NK-92 (cell line): ENCODE data around the gene GMEB2.
"Not testable (repeated sequence)": the region's sequence is repeated elsewhere in the genome, so short reads cannot be mapped to it uniquely, and the experiment has no call there.

Experiments used
- DNase-seq: peaks from one replicate; lab custom pipeline; 2025; ENCODE audit not compliant: unreplicated experiment; lab: John Stamatoyannopoulos, UW

The GMEB2 gene

GRCh38 chr20:63617092-63617875 is 9.6 kb downstream of the GMEB2 start:
- no peak for DNase-seq

GRCh38 chr20:63613863-63614594 is 12.9 kb downstream of the GMEB2 start:
- not testable (repeated sequence) for DNase-seq

GRCh38 chr20:63612276-63612931 is 14.5 kb downstream of the GMEB2 start:
- DNase-seq: no peak

DNA sequence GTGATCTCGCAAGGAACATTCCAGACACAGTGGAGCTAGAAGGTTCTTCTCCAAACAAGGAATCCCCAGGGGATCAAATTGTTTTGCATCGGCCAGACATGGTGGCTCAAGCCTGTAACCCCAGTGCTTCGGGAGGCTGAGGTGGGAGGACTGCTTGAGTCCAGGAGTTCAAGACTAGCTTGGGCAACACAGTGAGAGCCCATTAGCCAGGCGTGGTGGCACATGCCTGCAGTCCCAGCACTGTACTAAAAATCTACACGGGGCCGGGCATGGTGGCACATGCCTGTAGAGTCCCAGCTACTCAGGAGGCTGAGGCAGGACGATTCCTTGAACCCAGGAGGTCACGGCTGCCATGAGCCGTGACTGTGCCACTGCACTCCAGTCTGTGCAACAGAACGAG is 15.3 kb downstream of the GMEB2 start:
- DNase-seq: no peak

DNA sequence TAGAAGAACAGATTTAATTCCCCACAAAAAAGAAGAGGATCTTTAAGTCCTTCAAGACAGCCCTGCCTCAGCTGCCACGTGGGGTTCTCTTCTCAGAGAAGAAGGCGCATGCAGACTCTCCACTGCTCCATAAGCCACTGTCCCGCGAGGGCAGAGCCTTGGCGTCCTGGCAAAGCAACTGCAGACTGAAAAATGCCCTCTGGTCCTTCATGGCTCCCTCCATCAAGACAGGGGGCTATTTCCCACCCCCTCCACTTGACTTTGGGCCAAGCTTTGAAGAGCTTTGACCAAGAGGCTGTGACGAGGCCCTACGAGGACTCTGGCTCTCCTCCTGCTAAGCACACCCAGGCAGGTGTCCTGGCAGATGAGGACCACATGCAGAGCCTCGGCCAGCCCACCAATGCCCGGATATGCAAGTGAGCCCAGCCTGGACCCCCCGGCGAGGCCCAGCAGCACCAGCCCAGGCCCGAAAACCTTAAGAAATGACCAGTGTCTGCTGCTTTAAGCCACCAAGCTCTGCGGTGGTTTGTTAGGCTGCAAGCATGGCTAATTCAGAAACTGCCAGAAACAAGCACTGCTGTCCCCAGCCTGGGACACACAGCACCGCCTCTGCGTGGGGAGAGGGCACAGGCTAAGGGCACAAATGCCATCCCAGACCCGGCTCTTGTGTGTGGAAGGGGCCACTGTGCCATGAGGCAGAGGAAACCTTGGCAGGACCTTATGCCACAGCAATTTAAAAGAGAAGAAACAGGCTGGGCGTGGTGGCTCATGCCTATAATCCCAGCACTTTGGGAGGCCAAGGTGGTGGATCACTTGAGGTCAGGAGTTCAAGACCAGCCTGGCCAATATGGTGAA is 16.1 kb downstream of the GMEB2 start:
- DNase-seq: no peak

GRCh38 chr20:63606686-63607085 is 20.2 kb downstream of the GMEB2 start:
- DNase-seq: no peak

DNA sequence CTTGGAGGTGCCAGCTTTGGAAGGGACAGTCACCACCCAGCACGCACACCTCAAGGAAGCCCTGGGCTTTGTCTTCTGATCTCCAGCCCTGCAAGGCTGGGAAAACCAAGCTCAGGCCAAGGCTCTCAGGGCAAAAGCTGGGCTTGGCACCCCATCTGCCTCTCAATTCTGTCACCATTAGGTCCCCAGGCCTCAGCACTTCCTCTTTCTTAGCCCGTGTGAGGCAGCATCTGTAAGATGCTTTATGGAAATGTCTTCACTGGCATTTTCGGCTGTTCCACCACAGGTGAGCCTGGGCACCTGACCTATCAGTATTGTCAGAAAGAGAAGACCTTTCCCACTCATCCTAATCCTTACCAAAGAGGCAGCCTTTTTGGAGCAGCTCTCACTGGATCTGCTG is 24.6 kb downstream of the GMEB2 start:
- DNase-seq: no peak

GRCh38 chr20:63601679-63602078 is 25.2 kb downstream of the GMEB2 start:
- DNase-seq: not testable (repeated sequence)

DNA sequence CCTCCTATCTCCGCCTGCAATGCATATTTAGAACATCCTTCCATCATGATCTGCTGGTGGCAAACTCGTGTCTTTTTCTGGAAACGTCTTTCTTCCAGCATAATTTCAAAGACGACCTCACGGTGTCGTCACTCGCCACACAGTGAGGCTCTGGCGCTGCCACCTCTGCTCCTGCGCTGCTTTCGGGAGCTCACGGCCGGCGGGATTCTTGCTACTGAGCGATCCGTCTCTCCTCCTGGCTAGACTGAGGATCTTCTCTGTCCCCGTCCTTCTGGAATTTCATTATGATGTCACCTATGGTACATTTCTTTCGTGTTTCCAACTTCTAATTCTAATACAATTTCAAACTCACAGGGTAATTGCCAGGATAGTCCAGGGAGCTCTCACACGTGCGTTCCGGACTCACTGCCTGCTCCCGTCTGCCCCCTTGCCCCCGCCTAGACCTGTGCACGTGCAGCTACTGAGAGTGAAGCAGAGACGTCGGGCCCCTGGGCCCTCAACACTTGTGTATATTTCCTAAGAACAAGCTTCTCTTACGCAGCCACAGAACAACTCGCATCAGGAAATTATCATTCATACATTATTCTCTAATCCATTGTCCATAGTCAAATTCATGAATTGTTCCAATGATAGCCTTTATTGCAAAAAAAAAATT is 27.4 kb downstream of the GMEB2 start:
- no peak for DNase-seq

DNA sequence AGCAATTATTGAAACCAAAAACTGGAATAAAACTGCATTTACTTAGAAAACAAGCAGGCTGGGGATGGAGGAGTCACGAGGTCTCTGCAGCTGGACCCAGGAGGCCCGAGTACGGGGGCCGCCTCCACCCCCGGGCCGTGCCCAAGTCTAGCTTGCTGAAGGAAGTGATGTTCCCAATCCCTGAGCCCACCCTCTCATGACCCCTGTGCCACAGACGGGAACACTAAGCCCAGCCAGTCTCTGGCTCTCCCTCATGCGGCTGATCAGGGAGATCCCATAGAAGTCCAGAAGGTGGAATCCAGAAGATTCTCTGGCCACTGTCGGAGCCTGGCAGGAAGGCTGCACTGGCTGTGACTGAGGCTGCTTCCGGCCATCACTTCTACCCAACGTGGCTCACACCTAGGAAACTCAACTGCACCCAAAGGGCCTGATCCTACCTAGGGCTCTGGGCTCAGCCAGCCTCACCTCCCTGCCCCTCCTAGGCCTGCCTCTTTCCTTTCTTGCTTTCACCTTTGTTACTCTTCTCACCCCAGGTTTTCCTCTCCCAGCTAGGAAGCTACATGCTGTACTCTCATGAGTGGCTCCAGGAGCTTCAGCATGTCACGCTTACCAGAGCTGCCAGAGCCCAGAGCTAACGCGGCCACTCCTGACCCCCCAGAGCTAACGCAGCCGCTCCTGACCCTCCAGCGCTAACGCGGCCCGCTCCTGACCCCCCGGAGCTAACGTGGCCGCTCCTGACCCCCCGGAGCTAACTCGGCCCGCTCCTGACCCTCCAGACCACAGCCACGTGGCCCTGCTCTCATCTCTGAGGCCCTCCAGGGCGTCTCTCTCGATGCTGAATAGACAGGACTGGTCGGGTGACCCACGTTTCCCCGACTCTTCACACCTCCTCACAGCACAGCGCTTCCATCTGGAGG is 28.2 kb downstream of the GMEB2 start:
- DNase-seq: no peak

DNA sequence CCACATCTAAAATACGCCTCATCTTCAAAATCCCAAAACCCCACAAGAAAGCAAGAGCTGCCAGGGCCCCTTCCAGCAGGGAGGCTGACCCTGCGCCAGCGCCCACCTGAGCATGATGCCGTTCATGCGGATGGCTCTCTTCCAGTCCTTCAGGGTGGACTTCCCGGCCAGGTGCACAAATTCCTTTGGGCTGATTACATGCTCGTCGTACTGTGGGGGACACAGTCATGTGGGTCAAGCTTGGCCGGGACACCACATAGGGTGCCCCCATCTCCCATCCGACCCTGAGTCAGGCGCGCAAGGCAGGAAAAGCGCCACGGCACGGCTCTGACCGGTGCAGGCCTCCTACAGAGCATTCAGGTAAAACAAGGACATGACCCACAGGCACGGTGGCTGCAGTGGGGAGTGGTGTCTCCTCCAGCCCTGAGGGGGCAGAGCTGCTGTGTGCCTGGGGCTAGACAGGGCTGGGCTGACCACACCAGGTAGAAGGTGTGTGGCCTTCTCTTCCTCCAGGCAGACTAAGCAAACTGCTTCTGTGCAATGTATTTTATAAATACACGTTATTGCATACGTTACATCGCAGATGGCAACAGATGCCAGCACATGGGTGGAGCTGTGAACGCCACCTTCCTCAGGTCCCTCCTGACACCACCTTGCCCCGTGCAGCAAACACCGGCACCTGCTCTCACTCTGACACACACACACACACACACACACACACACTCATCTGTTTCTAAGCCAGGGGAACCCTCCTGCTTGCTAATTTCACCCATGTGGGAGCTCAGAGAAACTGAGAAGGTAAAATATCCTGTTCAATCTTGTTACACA is 29.0 kb downstream of the GMEB2 start:
- no peak for DNase-seq

GRCh38 chr20:63596423-63596822 is 30.5 kb downstream of the GMEB2 start:
- no peak for DNase-seq

- no peak for DNase-seq
These were observed 31.3 kb downstream of the GMEB2 start for GRCh38 chr20:63595416-63596127.

DNA sequence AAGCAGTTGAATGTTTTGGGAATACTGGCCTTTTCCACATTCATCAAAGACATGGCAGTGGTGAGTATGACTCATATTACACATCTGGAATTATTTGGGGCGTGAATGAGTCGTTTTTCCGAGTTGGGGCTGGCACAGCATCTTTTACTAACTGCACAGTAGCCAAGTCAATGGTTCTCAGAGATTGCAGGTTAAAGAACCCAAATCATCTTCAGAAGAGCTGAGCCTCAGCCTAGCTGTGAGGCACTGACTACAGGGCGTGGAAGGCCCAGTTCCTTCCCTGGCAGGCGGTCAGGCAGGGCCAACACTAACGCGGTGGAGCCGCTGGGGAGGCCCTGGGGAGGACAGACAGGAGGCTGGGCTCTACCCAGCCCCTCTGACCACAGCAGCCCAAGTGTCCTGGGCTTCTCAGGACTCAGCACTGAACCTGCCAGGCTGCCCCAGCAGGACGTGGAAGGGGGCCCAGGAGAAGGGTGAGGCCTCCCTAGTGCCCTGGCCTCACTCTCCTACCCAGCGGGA is 32.8 kb downstream of the GMEB2 start:
- DNase-seq: no peak

GRCh38 chr20:63592661-63593060 is 34.2 kb downstream of the GMEB2 start:
- DNase-seq: no peak

GRCh38 chr20:63591786-63592355 is 35.0 kb downstream of the GMEB2 start:
- no peak for DNase-seq

GRCh38 chr20:63591147-63591533 is 35.8 kb downstream of the GMEB2 start:
- no peak for DNase-seq
